ENCODE data around the gene SPRED3.

SPRED3 gene

GRCh38 chr19:38373907-38374331, 14.6 kb upstream of the SPRED3 start:
- no peak for DNase-seq

GRCh38 chr19:38374332-38375097, 14.0 kb upstream of the SPRED3 start, which contains the start of gene PSMD8:
Gene PSMD8 (plus strand): TSS chr19:38374571. CDS start chr19:38374602, 31 bp downstream.
- peak; percentile 100 for DNase-seq

- no peak for DNase-seq
Observed at GRCh38 chr19:38375098-38375493, 13.4 kb upstream of the SPRED3 start.

GRCh38 chr19:38375748-38376147, 12.7 kb upstream of the SPRED3 start:
- peak; percentile 36 to 59 (median 55) for DNase-seq

GRCh38 chr19:38376576-38376975, 11.9 kb upstream of the SPRED3 start:
- no peak for DNase-seq

GRCh38 chr19:38377052-38377451, 11.4 kb upstream of the SPRED3 start:
- no peak for DNase-seq

GRCh38 chr19:38378866-38379265, 9.6 kb upstream of the SPRED3 start:
- DNase-seq: no peak

GRCh38 chr19:38381138-38381537, 7.4 kb upstream of the SPRED3 start:
- DNase-seq: no peak

- DNase-seq: no peak
Observed at GRCh38 chr19:38383184-38383583, 5.3 kb upstream of the SPRED3 start.

GRCh38 chr19:38383743-38384142, 4.8 kb upstream of the SPRED3 start:
- DNase-seq: no peak

GRCh38 chr19:38384209-38385027, 4.1 kb upstream of the SPRED3 start:
- no peak for DNase-seq

- no peak for DNase-seq
Observed at GRCh38 chr19:38385057-38385803, 3.3 kb upstream of the SPRED3 start.

- DNase-seq: peak in 1 of 3 donors; percentile 35
Observed at GRCh38 chr19:38385804-38386257, 2.7 kb upstream of the SPRED3 start.

- DNase-seq: no peak
Observed at GRCh38 chr19:38386300-38386970, 2.1 kb upstream of the SPRED3 start.

- DNase-seq: peak; percentile 79 to 89 (median 82)
Observed at GRCh38 chr19:38386971-38387549, 1.4 kb upstream of the SPRED3 start.

- DNase-seq: peak; percentile 75 to 87 (median 79)
Observed at GRCh38 chr19:38387550-38388348, 748 bp upstream of the SPRED3 start, which contains the start of gene GGN. Gene GGN (minus strand): TSS chr19:38388034. CDS start chr19:38387261, 773 bp downstream.

- DNase-seq: peak; percentile 65 to 84 (median 76)
Observed at GRCh38 chr19:38389101-38389925, 816 bp downstream of the SPRED3 start.

- no peak for DNase-seq
Observed at GRCh38 chr19:38389957-38390924, 1.7 kb downstream of the SPRED3 start.
